ENCODE data around the gene GAREM1.
A peak's percentile ranks its signal among the peaks of the same experiment; 100 is the strongest.

The GAREM1 gene

DNA sequence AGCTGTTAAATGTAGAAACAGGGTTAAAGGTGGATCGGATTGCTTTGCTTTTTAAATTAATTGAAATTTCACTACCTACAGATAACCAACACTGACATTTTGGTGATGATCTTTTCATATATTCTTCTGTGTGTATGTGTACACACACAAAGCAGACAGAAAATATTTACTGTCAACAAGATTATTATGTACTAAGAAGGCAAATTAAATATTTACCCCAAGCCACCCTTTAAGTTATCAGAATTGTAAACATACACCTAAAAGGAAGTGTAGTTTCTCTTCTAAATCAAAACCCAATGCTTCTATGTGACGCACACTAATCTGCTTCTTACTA, 98.7 kb downstream of the GAREM1 start:
- Histone ChIP-seq H3K56ac (ENCODE audit: low read length) (no peak overlapping the region), H3K27ac (ENCODE audit: low read depth, low read length) (no peak overlapping the region), H3K4me2 (ENCODE audit: low read length) (no peak overlapping the region), H3K27me3 (ENCODE audit: insufficient read depth, low read length, poor library complexity) (no peaks in the 10 kb centered on the region), H3K79me2 (ENCODE audit: control insufficient read depth, insufficient read depth, low read length) (no peaks in the 10 kb centered on the region), H3K4me3 (ENCODE audit: low read length) (no peak overlapping the region), H3K4ac (ENCODE audit: low read depth, low read length) (no peak overlapping the region), H3K4me1 (ENCODE audit: control insufficient read depth, low read depth, low read length) (peaks cover 2% of the 10 kb centered on the region), H4K8ac (ENCODE audit: low read depth, low read length) (no peak overlapping the region), H2BK5ac (ENCODE audit: low read length) (no peak overlapping the region), H3K18ac (ENCODE audit: low read length) (no peak overlapping the region), H2BK15ac (replicated peaks; ENCODE audit: low read depth) (no peak overlapping the region), H2AK5ac (ENCODE audit: low read length) (no peak overlapping the region), H3K9ac (ENCODE audit: low read length) (no peak overlapping the region), H4K5ac (ENCODE audit: low read length) (no peak overlapping the region), H3K79me1 (ENCODE audit: low read length) (peaks cover 2% of the 10 kb centered on the region), H3K23ac (ENCODE audit: low read length) (no peak overlapping the region), H2BK120ac (ENCODE audit: low read depth, low read length) (no peak overlapping the region), H3K36me3 (ENCODE audit: control insufficient read depth, insufficient read depth, low read length) (no peaks in the 10 kb centered on the region)
- no CpG with 5 or more reads among the region's 2 CpGs for WGBS (ENCODE audit: extremely low coverage, insufficient coverage, low lambda C conversion rate)
- no peak for DNase-seq

DNA sequence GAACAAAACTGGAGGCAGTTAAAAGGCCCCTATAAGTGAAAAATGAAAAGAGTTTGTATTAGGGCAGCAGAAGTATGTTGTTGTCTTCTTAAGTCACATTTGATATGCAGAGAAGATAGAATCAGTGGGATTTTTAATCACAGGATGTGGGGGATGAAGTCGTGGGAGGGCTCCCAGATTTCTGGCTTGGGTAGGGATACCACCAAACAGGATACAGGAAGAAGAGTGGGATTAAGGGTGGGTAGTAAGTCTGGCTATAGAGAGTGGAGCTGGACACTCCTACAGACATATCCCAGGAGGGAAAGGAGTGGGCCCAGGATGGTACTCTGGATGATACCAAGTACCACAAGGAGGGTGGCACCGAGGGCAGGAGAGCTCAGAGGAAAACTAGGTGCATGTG, 99.3 kb downstream of the GAREM1 start:
- Histone ChIP-seq H3K27me3 (ENCODE audit: insufficient read depth, low read length, poor library complexity) (no peaks in the 10 kb centered on the region), H4K5ac (ENCODE audit: low read length) (no peak overlapping the region), H4K8ac (ENCODE audit: low read depth, low read length) (no peak overlapping the region), H3K79me2 (ENCODE audit: control insufficient read depth, insufficient read depth, low read length) (no peaks in the 10 kb centered on the region), H3K4me1 (ENCODE audit: control insufficient read depth, low read depth, low read length) (peaks cover 2% of the 10 kb centered on the region), H3K56ac (ENCODE audit: low read length) (no peak overlapping the region), H3K4ac (ENCODE audit: low read depth, low read length) (peak overlapping the region; percentile 16), H2BK5ac (ENCODE audit: low read length) (no peak overlapping the region), H2BK120ac (ENCODE audit: low read depth, low read length) (no peak overlapping the region), H3K4me3 (ENCODE audit: low read length) (no peak overlapping the region), H3K79me1 (ENCODE audit: low read length) (peaks cover 2% of the 10 kb centered on the region), H3K36me3 (ENCODE audit: control insufficient read depth, insufficient read depth, low read length) (no peaks in the 10 kb centered on the region), H3K27ac (ENCODE audit: low read depth, low read length) (no peak overlapping the region), H3K18ac (ENCODE audit: low read length) (no peak overlapping the region), H2AK5ac (ENCODE audit: low read length) (no peak overlapping the region), H3K23ac (ENCODE audit: low read length) (no peak overlapping the region), H3K9ac (ENCODE audit: low read length) (no peak overlapping the region), H2BK15ac (replicated peaks; ENCODE audit: low read depth) (no peak overlapping the region), H3K4me2 (ENCODE audit: low read length) (no peak overlapping the region)
- WGBS (ENCODE audit: extremely low coverage, insufficient coverage, low lambda C conversion rate): no CpG with 5 or more reads among the region's 2 CpGs
- DNase-seq: no peak

DNA sequence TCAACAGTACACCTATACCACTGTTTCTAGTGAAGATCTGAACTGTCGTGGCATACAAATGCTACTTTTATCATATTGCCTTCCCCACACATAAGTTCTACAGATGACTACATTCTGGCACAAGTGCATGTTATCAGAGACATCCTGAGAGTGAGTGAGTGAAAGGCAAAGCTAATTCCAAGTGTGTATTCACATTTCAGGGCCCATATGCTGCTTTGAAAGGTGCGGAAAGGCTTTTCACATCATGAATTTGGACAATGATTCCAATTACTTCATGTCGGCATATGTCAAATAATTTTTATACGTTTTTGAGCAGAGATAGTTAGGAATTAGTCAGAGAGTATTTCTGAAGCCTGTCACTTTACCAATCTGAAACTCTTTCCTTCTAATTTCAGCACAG, 101.7 kb downstream of the GAREM1 start:
- H3K79me1 ChIP-seq (ENCODE audit: low read length): peaks cover 2% of the 10 kb centered on the region
- H2BK15ac ChIP-seq (replicated peaks; ENCODE audit: low read depth): no peak overlapping the region
- H2AK5ac ChIP-seq (ENCODE audit: low read length): no peak overlapping the region
- H3K4me2 ChIP-seq (ENCODE audit: low read length): no peak overlapping the region
- no peaks in the 10 kb centered on the region for H3K79me2 ChIP-seq (ENCODE audit: control insufficient read depth, insufficient read depth, low read length)
- H3K27me3 ChIP-seq (ENCODE audit: insufficient read depth, low read length, poor library complexity): no peaks in the 10 kb centered on the region
- no peak overlapping the region for H3K4me3 ChIP-seq (ENCODE audit: low read length)
- H3K56ac ChIP-seq (ENCODE audit: low read length): no peak overlapping the region
- WGBS (ENCODE audit: extremely low coverage, insufficient coverage, low lambda C conversion rate): no CpG with 5 or more reads among the region's 4 CpGs
- DNase-seq: no peak
- H3K4me1 ChIP-seq (ENCODE audit: control insufficient read depth, low read depth, low read length): peaks cover 2% of the 10 kb centered on the region
- H3K36me3 ChIP-seq (ENCODE audit: control insufficient read depth, insufficient read depth, low read length): no peaks in the 10 kb centered on the region
- H2BK5ac ChIP-seq (ENCODE audit: low read length): no peak overlapping the region
- H3K9ac ChIP-seq (ENCODE audit: low read length): no peak overlapping the region
- no peak overlapping the region for H3K18ac ChIP-seq (ENCODE audit: low read length)
- H2BK120ac ChIP-seq (ENCODE audit: low read depth, low read length): no peak overlapping the region
- no peak overlapping the region for H4K5ac ChIP-seq (ENCODE audit: low read length)
- H3K27ac ChIP-seq (ENCODE audit: low read depth, low read length): no peak overlapping the region
- no peak overlapping the region for H3K23ac ChIP-seq (ENCODE audit: low read length)
- no peak overlapping the region for H3K4ac ChIP-seq (ENCODE audit: low read depth, low read length)
- no peak overlapping the region for H4K8ac ChIP-seq (ENCODE audit: low read depth, low read length)

DNA sequence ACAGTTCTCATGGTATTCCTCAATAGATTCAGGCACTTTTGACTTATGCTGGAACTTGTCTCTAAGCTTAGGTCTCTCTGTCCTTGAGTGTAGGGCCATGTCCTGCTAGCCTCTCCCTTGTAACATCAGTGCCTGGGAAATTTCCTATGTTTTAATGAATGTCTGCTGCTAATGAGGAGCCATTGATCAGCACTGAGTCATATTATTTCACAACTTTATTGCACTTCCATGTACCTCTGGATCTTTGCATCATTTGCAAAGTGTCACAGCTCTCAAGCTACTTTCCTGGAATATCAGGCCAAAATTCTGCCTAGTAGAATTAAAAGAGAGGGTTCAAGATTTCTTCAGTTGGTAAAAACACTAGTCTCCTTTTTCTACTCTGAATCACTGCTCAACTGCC, 102.5 kb downstream of the GAREM1 start:
- no peak for DNase-seq
- no peak overlapping the region for H2BK15ac ChIP-seq (replicated peaks; ENCODE audit: low read depth)
- H3K9ac ChIP-seq (ENCODE audit: low read length): no peak overlapping the region
- H3K4ac ChIP-seq (ENCODE audit: low read depth, low read length): no peak overlapping the region
- H3K56ac ChIP-seq (ENCODE audit: low read length): no peak overlapping the region
- H2AK5ac ChIP-seq (ENCODE audit: low read length): no peak overlapping the region
- no peaks in the 10 kb centered on the region for H3K27me3 ChIP-seq (ENCODE audit: insufficient read depth, low read length, poor library complexity)
- no peak overlapping the region for H3K27ac ChIP-seq (ENCODE audit: low read depth, low read length)
- H3K4me1 ChIP-seq (ENCODE audit: control insufficient read depth, low read depth, low read length): peaks cover 2% of the 10 kb centered on the region
- H3K79me1 ChIP-seq (ENCODE audit: low read length): peaks cover 2% of the 10 kb centered on the region
- no peak overlapping the region for H3K23ac ChIP-seq (ENCODE audit: low read length)
- H2BK120ac ChIP-seq (ENCODE audit: low read depth, low read length): no peak overlapping the region
- H3K18ac ChIP-seq (ENCODE audit: low read length): no peak overlapping the region
- no peak overlapping the region for H4K5ac ChIP-seq (ENCODE audit: low read length)
- H3K36me3 ChIP-seq (ENCODE audit: control insufficient read depth, insufficient read depth, low read length): no peaks in the 10 kb centered on the region
- no peak overlapping the region for H3K4me2 ChIP-seq (ENCODE audit: low read length)
- no peak overlapping the region for H4K8ac ChIP-seq (ENCODE audit: low read depth, low read length)
- no peaks in the 10 kb centered on the region for H3K79me2 ChIP-seq (ENCODE audit: control insufficient read depth, insufficient read depth, low read length)
- no peak overlapping the region for H2BK5ac ChIP-seq (ENCODE audit: low read length)
- no peak overlapping the region for H3K4me3 ChIP-seq (ENCODE audit: low read length)

DNA sequence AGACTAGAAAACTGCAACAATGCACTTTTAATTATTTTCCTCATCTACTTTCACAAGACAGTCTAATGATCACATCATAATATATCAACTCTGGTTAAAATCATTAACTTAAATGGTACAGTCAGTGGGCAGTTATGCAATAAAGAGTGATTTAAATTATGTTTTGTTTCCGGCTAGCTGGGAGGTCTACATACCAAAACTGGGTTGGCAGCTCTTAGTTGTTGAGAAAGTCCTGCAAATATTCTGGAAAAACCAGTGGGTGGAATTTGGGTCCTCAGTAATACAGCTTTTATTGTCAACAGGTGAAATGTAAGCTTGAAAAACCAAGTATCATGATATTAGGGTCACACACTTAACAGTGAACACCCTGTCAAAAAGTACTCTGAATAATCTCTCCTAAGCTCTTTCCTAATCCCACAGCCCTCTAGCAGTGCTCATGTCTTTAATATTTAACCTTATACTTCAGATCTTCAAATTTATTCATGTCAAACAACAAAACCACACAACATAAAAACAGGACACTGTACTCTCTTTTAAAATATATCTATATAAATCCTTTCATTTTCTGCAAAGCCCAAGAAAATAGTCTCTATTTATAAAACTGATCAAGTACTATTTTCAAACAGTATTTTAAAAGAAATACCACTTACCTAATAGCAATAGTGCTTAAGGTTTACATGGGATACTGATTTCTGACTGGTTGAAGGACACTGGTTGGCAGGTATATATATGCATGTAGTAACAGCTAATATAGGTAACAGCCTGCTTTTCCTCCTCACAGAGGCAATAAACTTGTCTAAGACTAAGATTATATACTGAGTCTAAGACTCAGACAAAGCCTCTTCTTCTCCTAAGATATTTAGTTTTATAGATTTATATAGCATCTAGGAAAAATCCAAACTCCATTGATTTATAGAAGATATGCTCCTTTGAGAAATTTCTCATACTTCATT, 103.8 kb downstream of the GAREM1 start:
- no peak overlapping the region for H3K4me3 ChIP-seq (ENCODE audit: low read length)
- H3K27me3 ChIP-seq (ENCODE audit: insufficient read depth, low read length, poor library complexity): no peaks in the 10 kb centered on the region
- H3K4me2 ChIP-seq (ENCODE audit: low read length): no peak overlapping the region
- no peak overlapping the region for H2AK5ac ChIP-seq (ENCODE audit: low read length)
- no peak overlapping the region for H3K9ac ChIP-seq (ENCODE audit: low read length)
- H3K56ac ChIP-seq (ENCODE audit: low read length): no peak overlapping the region
- no peak overlapping the region for H4K5ac ChIP-seq (ENCODE audit: low read length)
- H3K27ac ChIP-seq (ENCODE audit: low read depth, low read length): no peak overlapping the region
- H3K36me3 ChIP-seq (ENCODE audit: control insufficient read depth, insufficient read depth, low read length): no peaks in the 10 kb centered on the region
- no peak overlapping the region for H3K23ac ChIP-seq (ENCODE audit: low read length)
- H3K4me1 ChIP-seq (ENCODE audit: control insufficient read depth, low read depth, low read length): no peaks in the 10 kb centered on the region
- H2BK15ac ChIP-seq (replicated peaks; ENCODE audit: low read depth): no peak overlapping the region
- no peak for DNase-seq
- no peak overlapping the region for H3K18ac ChIP-seq (ENCODE audit: low read length)
- H3K79me1 ChIP-seq (ENCODE audit: low read length): peaks cover 2% of the 10 kb centered on the region
- no peak overlapping the region for H2BK5ac ChIP-seq (ENCODE audit: low read length)
- no peak overlapping the region for H3K4ac ChIP-seq (ENCODE audit: low read depth, low read length)
- H3K79me2 ChIP-seq (ENCODE audit: control insufficient read depth, insufficient read depth, low read length): no peaks in the 10 kb centered on the region
- no peak overlapping the region for H2BK120ac ChIP-seq (ENCODE audit: low read depth, low read length)
- no peak overlapping the region for H4K8ac ChIP-seq (ENCODE audit: low read depth, low read length)
- no CpG with 5 or more reads among the region's 1 CpG for WGBS (ENCODE audit: extremely low coverage, insufficient coverage, low lambda C conversion rate)

DNA sequence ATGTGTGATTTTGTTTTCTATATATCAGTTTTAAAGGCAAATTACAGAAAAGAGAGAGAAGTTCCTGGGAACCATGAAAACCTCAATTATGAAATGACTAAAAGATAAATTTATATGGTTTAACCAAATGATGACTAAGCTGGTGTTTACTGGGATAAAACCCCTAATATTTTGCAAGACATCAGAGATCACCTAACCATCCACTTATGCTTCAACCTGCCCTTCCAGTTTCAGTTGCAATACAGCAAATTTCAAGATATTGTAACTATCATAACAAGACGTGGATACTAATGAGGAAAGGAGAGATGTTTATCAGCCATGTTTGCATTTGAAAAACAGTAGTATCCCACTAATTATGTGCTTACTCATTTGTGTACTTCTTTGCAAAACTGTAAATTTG, 108.2 kb downstream of the GAREM1 start:
- Histone ChIP-seq H4K8ac (ENCODE audit: low read depth, low read length) (no peak overlapping the region), H3K79me1 (ENCODE audit: low read length) (no peaks in the 10 kb centered on the region), H2BK15ac (replicated peaks; ENCODE audit: low read depth) (no peak overlapping the region), H3K4ac (ENCODE audit: low read depth, low read length) (no peak overlapping the region), H4K5ac (ENCODE audit: low read length) (no peak overlapping the region), H3K4me3 (ENCODE audit: low read length) (no peak overlapping the region), H3K4me2 (ENCODE audit: low read length) (no peak overlapping the region), H3K9ac (ENCODE audit: low read length) (no peak overlapping the region), H3K27ac (ENCODE audit: low read depth, low read length) (no peak overlapping the region), H2AK5ac (ENCODE audit: low read length) (no peak overlapping the region), H3K4me1 (ENCODE audit: control insufficient read depth, low read depth, low read length) (peaks cover 2% of the 10 kb centered on the region), H3K27me3 (ENCODE audit: insufficient read depth, low read length, poor library complexity) (no peaks in the 10 kb centered on the region), H3K23ac (ENCODE audit: low read length) (no peak overlapping the region), H3K79me2 (ENCODE audit: control insufficient read depth, insufficient read depth, low read length) (no peaks in the 10 kb centered on the region), H2BK5ac (ENCODE audit: low read length) (no peak overlapping the region), H2BK120ac (ENCODE audit: low read depth, low read length) (no peak overlapping the region), H3K18ac (ENCODE audit: low read length) (no peak overlapping the region), H3K36me3 (ENCODE audit: control insufficient read depth, insufficient read depth, low read length) (no peaks in the 10 kb centered on the region), H3K56ac (ENCODE audit: low read length) (no peak overlapping the region)
- no peak for DNase-seq
- WGBS (ENCODE audit: extremely low coverage, insufficient coverage, low lambda C conversion rate): no CpG with 5 or more reads among the region's 1 CpG
